Hepatocyte (in vitro differentiated cells): Measurements from ENCODE around the gene TIAM1. TPM values are rescaled to one million over a fixed set of nuclear protein-coding genes. Genes with fewer than 3 reads are reported as not detected.

Source experiments
- DNase-seq: peaks from one replicate; pipeline ENCODE4 v3.0.0-alpha.2; 2016; ENCODE audit warnings: low spot score
- H2AFZ ChIP-seq: fragments of 200-600 bp; sonication (generic); 2 replicates; pipeline ENCODE4 v1.6.0; 2016; ENCODE audit warnings: antibody characterized with exemption, mild to moderate bottlenecking
- H3K27ac ChIP-seq: fragments of 200-600 bp; sonication (generic); 2 replicates; pipeline ENCODE4 v1.5.1; 2016; ENCODE audit warnings: mild to moderate bottlenecking
- H3K27me3 ChIP-seq: fragments of 200-600 bp; sonication (generic); 2 replicates; pipeline ENCODE4 v1.6.1; 2016
- H3K36me3 ChIP-seq: fragments of 200-600 bp; sonication (generic); replicated peaks from 2 replicates; pipeline ENCODE4 v1.5.1; 2016; ENCODE audit warnings: low read depth; ENCODE audit not compliant: insufficient read depth
- H3K4me1 ChIP-seq: fragments of 200-600 bp; sonication (generic); 2 replicates; pipeline ENCODE4 v1.5.1; 2016; ENCODE audit warnings: mild to moderate bottlenecking, moderate library complexity; ENCODE audit not compliant: insufficient read depth
- H3K4me2 ChIP-seq: fragments of 200-600 bp; sonication (generic); 2 replicates; pipeline ENCODE4 v1.6.0; 2016
- H3K4me3 ChIP-seq: fragments of 200-600 bp; sonication (generic); 2 replicates; pipeline ENCODE4 v1.5.1; 2016; ENCODE audit warnings: mild to moderate bottlenecking
- H3K79me2 ChIP-seq: fragments of 200-600 bp; sonication (generic); 2 replicates; pipeline ENCODE4 v1.6.0; 2017; ENCODE audit warnings: mild to moderate bottlenecking
- H3K9me2 ChIP-seq: fragments of 200-600 bp; sonication (generic); replicated peaks from 2 replicates; pipeline ENCODE4 v1.6.0; 2017; ENCODE audit warnings: mild to moderate bottlenecking; ENCODE audit not compliant: insufficient read depth
- H3K9me3 ChIP-seq: fragments of 200-600 bp; sonication (generic); 2 replicates; pipeline ENCODE4 v1.5.1; 2016; ENCODE audit warnings: low read depth, mild to moderate bottlenecking
- H4K20me1 ChIP-seq: fragments of 200-600 bp; sonication (generic); 2 replicates; pipeline ENCODE4 v1.6.0; 2016; ENCODE audit warnings: mild to moderate bottlenecking; ENCODE audit not compliant: insufficient read depth, poor library complexity, severe bottlenecking
- CTCF ChIP-seq: fragments of 200-600 bp; sonication (generic); IDR thresholded peaks from 2 replicates; pipeline ENCODE4 v1.5.1; 2016; ENCODE audit warnings: antibody characterized with exemption, mild to moderate bottlenecking; ENCODE audit not compliant: poor library complexity
- EZH2 ChIP-seq: fragments of 200-600 bp; sonication (generic); IDR thresholded peaks from 2 replicates; pipeline ENCODE4 v1.6.1; 2016; ENCODE audit warnings: antibody characterized with exemption, mild to moderate bottlenecking, borderline replicate concordance
- EZH2phosphoT487 ChIP-seq: fragments of 200-600 bp; sonication (generic); IDR thresholded peaks from one replicate; pipeline ENCODE4 v1.6.1; 2018; ENCODE audit warnings: antibody characterized with exemption, mild to moderate bottlenecking, low read depth, moderate library complexity; ENCODE audit not compliant: unreplicated experiment, severe bottlenecking
- WGBS: methylation state at CpG from one replicate; pipeline ENCODE4 v1.1.6; 2016; ENCODE audit warnings: low lambda C conversion rate; ENCODE audit errors: missing lambda C conversion rate; 5-methylcytosine and 5-hydroxymethylcytosine counted together
- polyA plus RNA-seq: library from polyadenylated mRNA; unstranded; fragments of >200 nt; fragmentation: Nextera tagmentation; extraction: Ambion mirVana; gene quantifications from 2 replicates; pipeline ENCODE4 v1.2.1, GENCODE V29; 2016
- total RNA-seq: library from RNA; depleted of rRNA; stranded (reverse); fragments of >200 nt; gene quantifications from 2 replicates; pipeline ENCODE4 v1.2.3, GENCODE V29; 2014

TIAM1 gene
- total and polyA plus RNA-seq, 2 experiments from 2014 or later, result 8.8 TPM

GRCh38 chr21:31298618-31299269 lies 45.3 kb downstream of the TIAM1 start:
- Histone ChIP-seq H3K4me2 (peak overlapping the region; percentile 35), H3K36me3 (no peaks in the 10 kb centered on the region), H3K79me2 (peaks cover 3% of the 10 kb centered on the region), H4K20me1 (no peaks in the 10 kb centered on the region), H3K9me3 (no peaks in the 10 kb centered on the region), H3K4me1 (peaks cover 4% of the 10 kb centered on the region), H3K27ac (peak overlapping the region; percentile 73), H3K9me2 (no peaks in the 10 kb centered on the region), H3K4me3 (no peak overlapping the region), H2AFZ (peak overlapping the region; percentile 34), H3K27me3 (no peaks in the 10 kb centered on the region)
- no peak for DNase-seq
- WGBS, result 70% methylated on average over 6 of the region's 6 CpGs
- no peak for TF ChIP-seq CTCF
- TF ChIP-seq EZH2, result no peak
- TF ChIP-seq EZH2phosphoT487, result no peak

DNA sequence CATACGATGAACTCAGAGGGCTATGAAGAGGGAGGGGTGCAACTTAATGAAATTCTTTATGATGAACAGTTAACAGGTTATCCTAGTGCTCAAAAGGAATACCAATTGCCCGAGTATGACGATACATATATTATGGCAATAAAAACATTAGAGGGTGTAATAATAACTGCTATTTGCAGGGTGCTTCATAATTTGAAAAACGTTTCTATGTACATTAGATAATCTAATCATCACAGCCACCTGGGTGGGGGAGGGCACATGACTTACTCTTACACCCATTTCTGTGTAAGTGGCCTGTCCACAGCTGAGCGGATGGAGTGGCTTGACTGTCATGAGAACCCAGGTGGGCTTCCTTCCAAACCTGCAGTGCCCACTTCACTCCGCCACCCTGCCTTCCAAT lies 46.3 kb downstream of the TIAM1 start:
- Histone ChIP-seq H3K9me2 (no peaks in the 10 kb centered on the region), H2AFZ (no peak overlapping the region), H3K4me1 (peaks cover 4% of the 10 kb centered on the region), H3K36me3 (no peaks in the 10 kb centered on the region), H3K27ac (no peak overlapping the region), H3K79me2 (peaks cover 3% of the 10 kb centered on the region), H4K20me1 (no peaks in the 10 kb centered on the region), H3K4me2 (no peak overlapping the region), H3K4me3 (no peak overlapping the region), H3K27me3 (no peaks in the 10 kb centered on the region), H3K9me3 (no peaks in the 10 kb centered on the region)
- TF ChIP-seq EZH2phosphoT487, result no peak
- no peak for TF ChIP-seq CTCF
- TF ChIP-seq EZH2, result no peak
- DNase-seq, result no peak
- 89% methylated on average over 6 of the region's 6 CpGs for WGBS

DNA sequence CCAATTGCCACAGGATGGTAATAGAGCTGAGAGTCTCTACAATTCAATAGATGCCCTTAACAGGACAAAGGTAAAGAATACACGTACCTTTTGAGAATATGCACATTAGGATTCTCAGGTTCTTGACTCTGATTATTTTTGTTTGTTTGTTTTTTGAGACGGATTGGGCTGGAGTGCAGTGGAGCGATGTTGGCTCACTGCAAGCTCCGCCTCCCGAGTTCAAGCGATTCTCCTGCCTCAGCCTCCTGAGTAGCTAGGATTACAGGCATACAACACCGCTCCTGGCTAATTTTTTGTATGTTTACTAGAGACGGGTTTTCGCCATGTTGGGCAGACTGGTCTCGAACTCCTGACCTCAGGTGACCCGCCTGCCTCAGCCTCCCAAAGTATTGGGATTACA lies 48.4 kb downstream of the TIAM1 start:
- TF ChIP-seq CTCF (no peak), EZH2phosphoT487 (no peak), EZH2 (no peak)
- peaks cover 4% of the 10 kb centered on the region for H3K4me1 ChIP-seq
- H3K27me3 ChIP-seq, result no peaks in the 10 kb centered on the region
- H3K4me2 ChIP-seq, result no peak overlapping the region
- no peaks in the 10 kb centered on the region for H3K79me2 ChIP-seq
- no peaks in the 10 kb centered on the region for H4K20me1 ChIP-seq
- no peak overlapping the region for H3K4me3 ChIP-seq
- no peak overlapping the region for H2AFZ ChIP-seq
- no peak for DNase-seq
- no peaks in the 10 kb centered on the region for H3K9me3 ChIP-seq
- no peaks in the 10 kb centered on the region for H3K36me3 ChIP-seq
- 96% methylated on average over 11 of the region's 11 CpGs for WGBS
- no peak overlapping the region for H3K27ac ChIP-seq
- H3K9me2 ChIP-seq, result no peaks in the 10 kb centered on the region

- no peaks in the 10 kb centered on the region for H3K36me3 ChIP-seq
- no peak overlapping the region for H3K4me2 ChIP-seq
- H3K9me2 ChIP-seq, result no peaks in the 10 kb centered on the region
- TF ChIP-seq CTCF, result no peak
- TF ChIP-seq EZH2, result no peak
- no peak for TF ChIP-seq EZH2phosphoT487
- H3K79me2 ChIP-seq, result no peaks in the 10 kb centered on the region
- 95% methylated on average over 11 of the region's 11 CpGs for WGBS
- no peak overlapping the region for H2AFZ ChIP-seq
- H3K4me3 ChIP-seq, result no peak overlapping the region
- H4K20me1 ChIP-seq, result no peaks in the 10 kb centered on the region
- no peaks in the 10 kb centered on the region for H3K27me3 ChIP-seq
- H3K27ac ChIP-seq, result no peak overlapping the region
- no peaks in the 10 kb centered on the region for H3K9me3 ChIP-seq
- peaks cover 4% of the 10 kb centered on the region for H3K4me1 ChIP-seq
- no peak for DNase-seq
These were observed 49.4 kb downstream of the TIAM1 start for GRCh38 chr21:31294691-31295090.
